RPMI8226 (cell line): ENCODE measurements around the gene BSG.
"Not testable (repeated sequence)": the region's sequence is repeated elsewhere in the genome, so short reads cannot be mapped to it uniquely, and the experiment has no call there.

Experiments used
- DNase-seq: peaks from one replicate; pipeline ENCODE4 v3.0.0-alpha.2; 2015

The BSG gene

GRCh38 chr19:607301-608154, 35.1 kb downstream of the BSG start:
- no peak for DNase-seq

- no peak for DNase-seq
These were observed 36.0 kb downstream of the BSG start for GRCh38 chr19:608155-609003.

DNA sequence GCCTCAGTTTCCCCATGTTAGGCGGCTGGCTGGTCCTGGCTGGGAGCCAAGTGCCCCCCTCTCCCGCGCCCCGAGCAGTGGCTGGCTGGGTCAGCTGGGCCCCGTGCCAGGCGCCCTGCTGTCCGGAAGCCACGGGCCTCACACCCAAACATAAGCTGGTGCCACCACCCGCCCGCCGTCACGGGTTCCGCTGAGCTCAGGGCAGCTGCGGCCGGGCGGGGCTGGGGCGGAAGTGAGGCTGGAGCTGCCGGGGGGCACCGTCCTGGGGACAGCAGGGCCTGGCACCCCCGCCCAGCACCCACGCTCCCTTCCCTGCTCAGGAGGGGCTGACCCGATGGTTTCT, 36.6 kb downstream of the BSG start:
- DNase-seq, result peak; percentile 45

DNA sequence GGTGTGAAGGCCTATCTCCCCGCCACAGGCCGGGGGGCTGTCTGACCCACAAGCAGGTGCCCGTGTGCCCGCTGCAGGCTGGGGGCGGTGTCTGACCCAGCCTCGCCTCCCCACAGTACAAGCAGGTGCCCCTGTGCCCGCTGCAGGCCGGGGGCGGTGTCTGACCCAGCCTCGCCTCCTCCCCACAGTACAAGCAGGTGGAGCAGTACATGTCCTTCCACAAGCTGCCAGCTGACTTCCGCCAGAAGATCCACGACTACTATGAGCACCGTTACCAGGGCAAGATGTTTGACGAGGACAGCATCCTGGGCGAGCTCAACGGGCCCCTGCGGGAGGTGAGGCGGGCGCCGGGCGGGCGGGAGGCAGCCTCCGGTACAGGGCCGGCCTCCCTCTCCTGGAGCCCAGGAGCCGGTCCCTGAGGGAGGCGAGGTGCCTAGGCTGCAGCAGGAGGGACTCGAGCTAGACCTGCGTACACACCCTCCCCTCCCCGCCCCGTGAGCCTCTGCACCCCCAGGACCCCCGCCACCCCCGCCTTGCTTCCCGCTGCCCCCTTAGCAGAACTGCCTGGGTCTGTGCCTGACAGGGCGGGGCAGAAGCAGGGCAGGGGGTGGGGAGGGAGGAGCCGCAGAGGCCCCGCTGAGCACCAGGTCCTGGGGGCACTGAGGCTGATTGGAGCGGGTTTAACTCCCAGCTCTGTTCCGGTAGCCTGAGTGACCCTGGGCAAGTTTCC, 37.8 kb downstream of the BSG start:
- peak; percentile 69 for DNase-seq

DNA sequence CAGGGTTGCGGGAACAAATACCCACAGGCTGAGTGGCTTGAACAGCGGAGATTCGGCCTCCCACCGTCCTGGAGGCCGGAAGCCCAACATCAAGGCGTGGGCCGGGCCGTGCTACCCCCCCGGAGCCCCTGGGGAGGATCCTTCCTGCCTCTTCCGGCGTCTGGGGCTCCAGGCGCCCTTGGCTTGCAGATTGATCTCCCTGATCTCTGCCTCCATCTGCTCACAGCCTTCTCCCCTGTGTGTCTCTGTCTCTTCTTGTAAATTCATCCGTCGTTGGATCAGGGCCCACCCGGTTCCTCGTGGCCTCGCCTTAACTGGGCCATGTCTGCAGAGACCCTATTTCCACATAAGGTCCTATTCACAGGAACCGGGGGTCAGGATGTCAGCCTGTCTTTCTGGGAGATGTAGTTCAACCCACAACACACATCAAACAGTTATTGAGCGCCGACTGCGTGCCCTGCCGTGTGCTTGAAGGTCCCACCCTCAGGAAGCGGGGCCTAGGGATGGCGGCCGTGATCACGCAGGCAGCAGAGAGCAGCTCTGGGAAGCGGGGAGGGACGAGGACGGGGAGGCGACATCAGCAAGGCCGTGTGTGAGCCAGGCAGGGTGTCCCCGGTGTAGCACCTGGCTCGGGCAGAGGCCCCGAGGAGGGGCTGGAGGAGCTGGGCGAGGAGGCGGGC, 38.5 kb downstream of the BSG start:
- DNase-seq, result peak; percentile 29

GRCh38 chr19:611481-611868, 39.1 kb downstream of the BSG start:
- no peak for DNase-seq

DNA sequence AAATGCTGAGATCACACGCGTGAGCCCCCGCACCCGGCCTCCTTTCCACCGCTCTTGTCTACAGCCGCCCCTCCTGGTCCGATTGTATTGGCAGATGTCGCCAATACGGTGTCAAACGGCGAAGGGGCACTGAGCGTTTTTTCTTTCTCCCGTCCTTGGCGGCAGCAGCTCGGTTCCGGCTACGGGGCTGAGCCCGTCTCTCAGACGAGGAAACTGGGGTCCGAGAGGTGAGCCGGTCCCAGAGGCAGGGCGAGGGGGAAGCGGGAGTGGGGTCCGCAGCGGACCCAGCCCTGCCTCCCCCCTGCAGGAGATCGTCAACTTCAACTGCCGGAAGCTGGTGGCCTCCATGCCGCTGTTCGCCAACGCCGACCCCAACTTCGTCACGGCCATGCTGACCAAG, 40.5 kb downstream of the BSG start:
- DNase-seq, result no peak

DNA sequence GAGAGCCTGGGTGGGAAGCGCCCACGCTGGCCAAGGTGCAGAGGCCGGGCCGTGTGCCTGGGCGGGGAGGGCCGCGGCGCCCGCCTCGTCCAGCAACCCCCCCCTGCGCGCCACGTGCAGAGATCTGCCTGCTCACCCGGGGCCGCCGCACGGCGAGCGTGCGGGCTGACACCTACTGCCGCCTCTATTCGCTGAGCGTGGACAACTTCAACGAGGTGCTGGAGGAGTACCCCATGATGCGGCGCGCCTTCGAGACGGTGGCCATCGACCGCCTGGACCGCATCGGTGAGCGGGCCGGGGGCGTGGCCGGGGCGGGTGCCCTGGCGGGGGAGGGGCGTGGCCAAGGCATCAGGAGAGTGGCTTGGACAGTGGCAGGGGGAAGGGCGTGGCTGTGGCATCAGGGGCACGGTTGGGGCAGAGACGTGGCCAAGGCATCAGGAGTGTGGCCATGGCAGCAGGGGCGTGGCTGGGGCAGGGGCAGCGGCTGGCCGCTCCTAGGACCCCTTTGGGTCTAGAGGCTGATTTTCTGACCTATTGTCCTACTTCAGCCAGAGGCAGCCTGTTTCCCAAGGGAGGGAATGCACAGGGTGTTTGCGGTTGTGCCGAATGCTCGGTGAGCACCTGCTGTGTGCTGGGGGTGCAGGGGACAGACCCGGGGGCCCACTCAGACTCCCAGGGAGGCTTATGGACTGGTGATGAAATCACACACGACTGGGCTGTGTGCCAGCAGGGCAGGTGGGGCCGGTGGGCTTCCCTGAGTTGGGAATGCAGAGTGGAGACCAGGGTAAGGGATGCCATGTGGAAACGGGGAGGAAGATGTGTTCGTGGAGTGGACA, 41.6 kb downstream of the BSG start:
- DNase-seq, result no peak

- no peak for DNase-seq
These were observed 43.2 kb downstream of the BSG start for GRCh38 chr19:615619-616018.

DNA sequence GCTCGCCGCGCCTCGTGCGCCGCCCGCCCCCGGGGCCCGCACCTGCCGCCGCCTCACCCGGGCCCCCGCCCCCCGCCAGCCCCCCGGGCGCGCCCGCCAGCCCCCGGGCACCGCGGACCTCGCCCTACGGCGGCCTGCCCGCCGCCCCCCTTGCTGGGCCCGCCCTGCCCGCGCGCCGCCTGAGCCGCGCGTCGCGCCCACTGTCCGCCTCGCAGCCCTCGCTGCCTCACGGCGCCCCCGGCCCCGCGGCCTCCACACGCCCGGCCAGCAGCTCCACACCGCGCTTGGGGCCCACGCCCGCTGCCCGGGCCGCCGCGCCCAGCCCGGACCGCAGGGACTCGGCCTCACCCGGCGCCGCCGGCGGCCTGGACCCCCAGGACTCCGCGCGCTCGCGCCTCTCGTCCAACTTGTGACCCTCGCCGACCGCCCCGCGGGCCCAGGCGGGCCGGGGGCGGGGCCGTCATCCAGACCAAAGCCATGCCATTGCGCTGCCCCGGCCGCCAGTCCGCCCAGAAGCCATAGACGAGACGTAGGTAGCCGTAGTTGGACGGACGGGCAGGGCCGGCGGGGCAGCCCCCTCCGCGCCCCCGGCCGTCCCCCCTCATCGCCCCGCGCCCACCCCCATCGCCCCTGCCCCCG, 43.8 kb downstream of the BSG start:
- no peak for DNase-seq

DNA sequence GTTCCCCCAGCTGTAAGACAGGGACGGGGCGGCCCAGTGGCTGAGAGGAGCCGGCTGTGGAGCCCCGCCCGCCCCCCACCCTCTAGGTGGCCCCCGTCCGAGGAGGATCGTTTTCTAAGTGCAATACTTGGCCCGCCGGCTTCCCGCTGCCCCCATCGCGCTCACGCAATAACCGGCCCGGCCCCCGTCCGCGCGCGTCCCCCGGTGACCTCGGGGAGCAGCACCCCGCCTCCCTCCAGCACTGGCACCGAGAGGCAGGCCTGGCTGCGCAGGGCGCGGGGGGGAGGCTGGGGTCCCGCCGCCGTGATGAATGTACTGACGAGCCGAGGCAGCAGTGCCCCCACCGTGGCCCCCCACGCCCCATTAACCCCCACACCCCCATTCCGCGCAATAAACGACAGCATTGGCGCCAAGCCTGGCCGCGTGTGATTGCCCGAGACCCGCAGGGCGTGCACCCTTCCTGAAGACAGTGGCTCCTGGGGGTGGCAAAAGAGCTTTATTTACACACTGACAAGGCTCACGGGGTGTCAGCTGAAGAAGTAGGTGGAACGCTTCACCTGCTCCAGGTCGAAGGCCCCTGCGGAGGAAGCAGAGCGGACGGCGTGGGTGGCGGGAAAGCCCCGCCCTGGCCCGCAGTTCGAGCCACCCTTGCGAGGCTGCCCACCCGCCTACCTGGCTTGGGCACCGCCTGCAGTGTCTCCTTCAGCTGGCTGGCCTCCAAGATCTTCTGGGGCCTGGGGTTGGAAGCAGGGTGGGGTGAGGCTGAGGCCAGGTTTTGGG, 44.5 kb downstream of the BSG start:
- no peak for DNase-seq

GRCh38 chr19:617551-618246, 45.3 kb downstream of the BSG start:
- no peak for DNase-seq

DNA sequence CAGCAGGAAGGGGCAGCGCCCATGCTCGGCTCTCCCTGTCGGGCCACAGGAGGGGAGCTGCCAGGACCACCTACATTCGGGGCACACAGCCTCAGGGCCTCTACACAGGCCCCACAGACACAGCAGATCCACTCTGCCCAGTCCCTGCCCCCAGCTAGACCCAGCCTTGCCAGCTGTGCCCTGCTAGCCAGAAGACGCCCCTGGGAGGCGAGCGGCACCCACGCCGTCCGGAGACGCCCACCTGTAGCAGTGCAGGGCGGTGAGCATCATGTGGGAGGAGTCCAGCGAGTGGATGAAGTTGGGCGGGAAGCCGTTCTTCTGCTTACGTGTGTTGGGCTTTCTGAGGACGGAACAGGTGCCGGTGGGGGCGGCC, 45.8 kb downstream of the BSG start:
- no peak for DNase-seq

GRCh38 chr19:618674-619285, 46.4 kb downstream of the BSG start:
- no peak for DNase-seq

GRCh38 chr19:619286-620002, 47.0 kb downstream of the BSG start:
- no peak for DNase-seq

GRCh38 chr19:620166-620862, 47.9 kb downstream of the BSG start:
- no peak for DNase-seq

DNA sequence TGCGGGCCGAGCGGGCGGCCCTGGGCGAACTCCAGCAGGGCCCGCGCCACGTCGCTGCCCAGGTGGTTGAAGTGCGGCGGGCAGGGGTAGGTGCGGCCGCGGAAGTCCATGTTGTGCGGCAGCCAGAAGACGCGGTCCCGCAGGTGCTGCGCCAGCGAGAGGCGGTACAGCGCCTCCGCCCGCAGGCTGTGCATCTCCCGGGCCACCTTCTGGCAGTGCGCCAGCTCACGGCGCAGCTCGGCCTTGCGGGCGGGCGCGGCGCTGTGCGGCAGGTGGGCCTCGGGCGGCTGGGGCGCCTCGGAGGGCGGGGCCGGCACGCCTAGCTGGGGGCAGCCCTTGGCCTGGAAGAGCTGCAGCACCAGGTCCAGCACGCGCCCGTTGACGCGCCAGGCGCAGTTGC, 48.8 kb downstream of the BSG start:
- DNase-seq, result not testable (repeated sequence)

DNA sequence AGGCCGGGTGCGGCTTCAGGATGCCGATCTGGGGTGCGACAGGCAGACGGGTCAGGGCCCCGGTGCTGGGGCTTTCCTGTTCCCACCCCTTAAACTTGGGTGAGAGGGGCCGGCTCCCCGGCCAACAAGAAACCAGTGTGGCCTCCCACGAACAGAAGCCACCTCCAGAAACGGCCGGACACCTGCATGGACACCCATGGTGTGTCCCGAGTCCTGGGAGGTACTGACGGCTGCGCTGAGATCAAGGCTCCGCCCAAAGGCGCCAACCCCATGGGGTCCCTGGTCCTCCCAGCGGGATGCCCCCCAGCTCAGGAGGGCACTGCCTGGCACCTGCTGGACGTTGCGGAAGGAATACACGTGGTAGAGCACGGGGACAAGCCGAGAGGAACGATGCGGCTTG, 49.4 kb downstream of the BSG start:
- no peak for DNase-seq
